ENCODE measurements around the gene DCUN1D4. TPM values are rescaled to one million over a fixed set of nuclear protein-coding genes. Genes with fewer than 3 reads are reported as not detected.

The DCUN1D4 gene
- total RNA-seq, 1 experiment from 2014 or later: 50.2 TPM

DNA sequence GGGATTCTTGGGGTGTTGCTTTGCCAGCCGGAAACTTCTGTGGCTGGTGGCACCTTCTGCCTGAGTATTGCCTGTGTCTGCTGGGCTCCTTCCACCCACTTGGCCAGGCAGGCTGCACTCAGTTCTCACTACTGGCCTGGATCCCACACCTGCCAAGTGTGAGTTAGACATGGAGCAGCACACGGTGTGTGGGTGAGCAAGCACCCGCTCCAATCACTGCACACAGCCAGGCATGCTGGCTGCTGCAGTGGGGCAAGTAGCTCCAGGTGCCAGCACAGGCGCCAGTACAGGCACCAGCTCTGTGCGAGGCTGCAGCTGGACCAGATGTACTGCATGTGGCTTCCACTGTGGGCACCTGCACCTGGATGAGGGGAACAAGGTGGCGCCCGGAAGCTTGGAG is 23.9 kb downstream of the DCUN1D4 start:
- H3K36me3 ChIP-seq (ENCODE audit: control insufficient read depth in 1 of 2, insufficient read depth in 2 of 2, low read length in 2 of 2): peaks cover 20 to 29% of the 10 kb centered on the region in 2 experiments; a peak in 3 of 4 replicates
- ATAC-seq (no peak), DNase-seq (ENCODE audit: low read depth, low spot score) (no peak)
- RAD21 ChIA-PET (ENCODE audit: low non-redundant PET in 1 of 2, low total read pairs in 2 of 2, uncharacterized antibody in 2 of 2, unreplicated experiment in 2 of 2): no interaction called here
- H4K20me1 ChIP-seq (ENCODE audit: insufficient read depth): peaks cover 4% of the 10 kb centered on the region; the same call in 1 of the 2 replicates
- H3K79me2 ChIP-seq (ENCODE audit: insufficient read depth, low read length): peaks cover 5% of the 10 kb centered on the region; the same call in 1 of the 2 replicates
- no peak overlapping the region for H3K4me3 ChIP-seq (replicated peaks in 1 of 2; ENCODE audit: low read depth in 1 of 2, low read length in 2 of 2)
- no peaks in the 10 kb centered on the region for H3K9me2 ChIP-seq (ENCODE audit: insufficient read depth)
- H3K9ac ChIP-seq (ENCODE audit: low read length): no peak overlapping the region
- intact Hi-C loops (cut with micrococcal nuclease): no loop called here
- no peaks in the 10 kb centered on the region for H3K4me1 ChIP-seq (ENCODE audit: control insufficient read depth in 1 of 2, insufficient read depth in 2 of 2, low read length in 2 of 2)
- no peaks in the 10 kb centered on the region for H3K9me3 ChIP-seq (ENCODE audit: control insufficient read depth in 1 of 2, insufficient read depth in 1 of 2, low read depth in 1 of 2, low read length in 2 of 2)
- H3K27ac ChIP-seq (ENCODE audit: low read depth, low read length): no peak overlapping the region
- POLR2A ChIA-PET: no interaction called here
- no peak overlapping the region for H2AFZ ChIP-seq (ENCODE audit: low read depth, low read length, poor library complexity, severe bottlenecking)
- TF ChIP-seq ZNF274 (IDR thresholded peaks at IDR 0.05; ENCODE audit: low read depth, low read length): no peak
- TF ChIP-seq, protein P1, sequence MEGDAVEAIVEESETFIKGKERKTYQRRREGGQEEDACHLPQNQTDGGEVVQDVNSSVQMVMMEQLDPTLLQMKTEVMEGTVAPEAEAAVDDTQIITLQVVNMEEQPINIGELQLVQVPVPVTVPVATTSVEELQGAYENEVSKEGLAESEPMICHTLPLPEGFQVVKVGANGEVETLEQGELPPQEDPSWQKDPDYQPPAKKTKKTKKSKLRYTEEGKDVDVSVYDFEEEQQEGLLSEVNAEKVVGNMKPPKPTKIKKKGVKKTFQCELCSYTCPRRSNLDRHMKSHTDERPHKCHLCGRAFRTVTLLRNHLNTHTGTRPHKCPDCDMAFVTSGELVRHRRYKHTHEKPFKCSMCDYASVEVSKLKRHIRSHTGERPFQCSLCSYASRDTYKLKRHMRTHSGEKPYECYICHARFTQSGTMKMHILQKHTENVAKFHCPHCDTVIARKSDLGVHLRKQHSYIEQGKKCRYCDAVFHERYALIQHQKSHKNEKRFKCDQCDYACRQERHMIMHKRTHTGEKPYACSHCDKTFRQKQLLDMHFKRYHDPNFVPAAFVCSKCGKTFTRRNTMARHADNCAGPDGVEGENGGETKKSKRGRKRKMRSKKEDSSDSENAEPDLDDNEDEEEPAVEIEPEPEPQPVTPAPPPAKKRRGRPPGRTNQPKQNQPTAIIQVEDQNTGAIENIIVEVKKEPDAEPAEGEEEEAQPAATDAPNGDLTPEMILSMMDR (IDR thresholded peaks at IDR 0.05 in 2 of 3, conservative IDR thresholded peaks at IDR 0.05 in 1 of 3; ENCODE audit: borderline replicate concordance in 1 of 3, insufficient read depth in 1 of 3, low read depth in 2 of 3, low read length in 2 of 3): no peak
- TF ChIP-seq, protein P2, sequence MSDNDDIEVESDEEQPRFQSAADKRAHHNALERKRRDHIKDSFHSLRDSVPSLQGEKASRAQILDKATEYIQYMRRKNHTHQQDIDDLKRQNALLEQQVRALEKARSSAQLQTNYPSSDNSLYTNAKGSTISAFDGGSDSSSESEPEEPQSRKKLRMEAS (IDR thresholded peaks at IDR 0.05): no peak
- TF ChIP-seq SP1 (IDR thresholded peaks at IDR 0.05; ENCODE audit: low read depth): no peak
- no peak for TF ChIP-seq CBX3 (IDR thresholded peaks at IDR 0.05; ENCODE audit: low read depth)
- TF ChIP-seq POLR2A (IDR thresholded peaks at IDR 0.05; ENCODE audit: borderline replicate concordance, extremely low read depth, insufficient read depth, insufficient read length): no peak
- TF ChIP-seq ZFX (IDR thresholded peaks at IDR 0.05): no peak
- no peak for TF ChIP-seq JUND (IDR thresholded peaks at IDR 0.05)
- no peak for TF ChIP-seq EZH2 (IDR thresholded peaks at IDR 0.05)
- TF ChIP-seq YY1 (IDR thresholded peaks at IDR 0.05; ENCODE audit: extremely low read depth, insufficient replicate concordance, low read depth, low read length): no peak
- TF ChIP-seq EGR1 (IDR thresholded peaks at IDR 0.05; ENCODE audit: low read depth): no peak
- TF ChIP-seq, protein P3, sequence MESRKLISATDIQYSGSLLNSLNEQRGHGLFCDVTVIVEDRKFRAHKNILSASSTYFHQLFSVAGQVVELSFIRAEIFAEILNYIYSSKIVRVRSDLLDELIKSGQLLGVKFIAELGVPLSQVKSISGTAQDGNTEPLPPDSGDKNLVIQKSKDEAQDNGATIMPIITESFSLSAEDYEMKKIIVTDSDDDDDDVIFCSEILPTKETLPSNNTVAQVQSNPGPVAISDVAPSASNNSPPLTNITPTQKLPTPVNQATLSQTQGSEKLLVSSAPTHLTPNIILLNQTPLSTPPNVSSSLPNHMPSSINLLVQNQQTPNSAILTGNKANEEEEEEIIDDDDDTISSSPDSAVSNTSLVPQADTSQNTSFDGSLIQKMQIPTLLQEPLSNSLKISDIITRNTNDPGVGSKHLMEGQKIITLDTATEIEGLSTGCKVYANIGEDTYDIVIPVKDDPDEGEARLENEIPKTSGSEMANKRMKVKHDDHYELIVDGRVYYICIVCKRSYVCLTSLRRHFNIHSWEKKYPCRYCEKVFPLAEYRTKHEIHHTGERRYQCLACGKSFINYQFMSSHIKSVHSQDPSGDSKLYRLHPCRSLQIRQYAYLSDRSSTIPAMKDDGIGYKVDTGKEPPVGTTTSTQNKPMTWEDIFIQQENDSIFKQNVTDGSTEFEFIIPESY (IDR thresholded peaks at IDR 0.05; ENCODE audit: extremely low read depth, insufficient replicate concordance, low read length): no peak
- no peak for TF ChIP-seq ELF1 (IDR thresholded peaks at IDR 0.05; ENCODE audit: borderline replicate concordance, low read depth)
- H3K27me3 ChIP-seq (ENCODE audit: insufficient read depth, low read length): no peaks in the 10 kb centered on the region
- no peak overlapping the region for H3K4me2 ChIP-seq (ENCODE audit: low read length)
- CTCF ChIA-PET: no interaction called here
- BruUV-seq (replicated peaks): no TSS peak
